ENCODE measurements around the gene TMEM255B.

Gene TMEM255B

GRCh38 chr13:113846636-113847318 lies 87.8 kb downstream of the TMEM255B start:
- peaks cover 31% of the 10 kb centered on the region for H3K4me1 ChIP-seq (ENCODE audit: control insufficient read depth, insufficient read depth, low read depth, low read length)
- H3K9me3 ChIP-seq (ENCODE audit: control insufficient read depth, low read length), result no peaks in the 10 kb centered on the region
- H2BK12ac ChIP-seq (ENCODE audit: low read length in 2 of 2), result no peak overlapping the region
- no peak overlapping the region for H3K14ac ChIP-seq (ENCODE audit: low read length in 2 of 2)
- no peak for DNase-seq
- H3K79me1 ChIP-seq (replicated peaks; ENCODE audit: low read length, poor library complexity, severe bottlenecking), result peaks cover 36% of the 10 kb centered on the region
- peak overlapping the region; percentile 52 for H4K91ac ChIP-seq (ENCODE audit: low read length)
- H3K4ac ChIP-seq (ENCODE audit: low read depth in 1 of 2, low read length in 2 of 2), result no peak overlapping the region
- peaks cover 68 to 81% of the 10 kb centered on the region in 2 experiments for H3K36me3 ChIP-seq (ENCODE audit: control insufficient read depth in 1 of 2, insufficient read depth in 2 of 2, low read depth in 1 of 2, low read length in 2 of 2)
- no peak overlapping the region for H4K8ac ChIP-seq (ENCODE audit: low read length)
- H2AFZ ChIP-seq (ENCODE audit: low read depth, low read length), result no peak overlapping the region
- H2BK120ac ChIP-seq (ENCODE audit: low read depth, low read length), result no peak overlapping the region
- H3K9ac ChIP-seq (ENCODE audit: low read length), result no peak overlapping the region
- no peak overlapping the region for H2BK5ac ChIP-seq (ENCODE audit: low read depth, low read length, poor library complexity, severe bottlenecking)
- WGBS, result 98% methylated on average over 28 of the region's 28 CpGs
- no peaks in the 10 kb centered on the region for H3K27me3 ChIP-seq (ENCODE audit: control insufficient read depth in 1 of 2, insufficient read depth in 1 of 2, low read length in 2 of 2)
- no peak overlapping the region for H2AK5ac ChIP-seq (ENCODE audit: low read length, severe bottlenecking)
- H3K23ac ChIP-seq (ENCODE audit: low read length in 2 of 2), result no peak overlapping the region
- no peak overlapping the region for H3K4me2 ChIP-seq (ENCODE audit: low read length, poor library complexity, severe bottlenecking)
- no peak overlapping the region for H3K4me3 ChIP-seq (ENCODE audit: insufficient read depth in 1 of 2, low read depth in 1 of 2, low read length in 2 of 2)
- H3K27ac ChIP-seq (ENCODE audit: low read length, poor library complexity, severe bottlenecking), result no peak overlapping the region
- H2BK15ac ChIP-seq (ENCODE audit: low read depth, poor library complexity, severe bottlenecking), result no peak overlapping the region
- peak overlapping the region in 1 of 2 experiments; percentile 49 for H3K18ac ChIP-seq (ENCODE audit: low read depth in 1 of 2, low read length in 2 of 2)

GRCh38 chr13:113848020-113848419 lies 89.0 kb downstream of the TMEM255B start:
- Histone ChIP-seq H2BK12ac (ENCODE audit: low read length in 2 of 2) (peak overlapping the region in 1 of 2 experiments; percentile 1), H2AK5ac (ENCODE audit: low read length, severe bottlenecking) (peak overlapping the region; percentile 27), H3K27ac (ENCODE audit: low read length, poor library complexity, severe bottlenecking) (no peak overlapping the region), H2BK120ac (ENCODE audit: low read depth, low read length) (no peak overlapping the region), H2AFZ (ENCODE audit: low read depth, low read length) (no peak overlapping the region), H3K27me3 (ENCODE audit: control insufficient read depth in 1 of 2, insufficient read depth in 1 of 2, low read length in 2 of 2) (no peaks in the 10 kb centered on the region), H3K4me2 (ENCODE audit: low read length, poor library complexity, severe bottlenecking) (no peak overlapping the region), H3K23ac (ENCODE audit: low read length in 2 of 2) (no peak overlapping the region), H3K9me3 (ENCODE audit: control insufficient read depth, low read length) (no peaks in the 10 kb centered on the region), H2BK15ac (ENCODE audit: low read depth, poor library complexity, severe bottlenecking) (no peak overlapping the region), H3K18ac (ENCODE audit: low read depth in 1 of 2, low read length in 2 of 2) (no peak overlapping the region), H3K4me1 (ENCODE audit: control insufficient read depth, insufficient read depth, low read depth, low read length) (peaks cover 39% of the 10 kb centered on the region), H3K4me3 (ENCODE audit: insufficient read depth in 1 of 2, low read depth in 1 of 2, low read length in 2 of 2) (no peak overlapping the region), H4K91ac (ENCODE audit: low read length) (no peak overlapping the region), H3K14ac (ENCODE audit: low read length in 2 of 2) (no peak overlapping the region), H3K4ac (ENCODE audit: low read depth in 1 of 2, low read length in 2 of 2) (no peak overlapping the region), H2BK5ac (ENCODE audit: low read depth, low read length, poor library complexity, severe bottlenecking) (no peak overlapping the region), H3K9ac (ENCODE audit: low read length) (no peak overlapping the region), H3K79me1 (replicated peaks; ENCODE audit: low read length, poor library complexity, severe bottlenecking) (peaks cover 29% of the 10 kb centered on the region), H4K8ac (ENCODE audit: low read length) (no peak overlapping the region), H3K36me3 (ENCODE audit: control insufficient read depth in 1 of 2, insufficient read depth in 2 of 2, low read depth in 1 of 2, low read length in 2 of 2) (peaks cover 68 to 70% of the 10 kb centered on the region in 2 experiments)
- WGBS, result 94% methylated on average over 8 of the region's 8 CpGs
- no peak for DNase-seq

- H2BK15ac ChIP-seq (ENCODE audit: low read depth, poor library complexity, severe bottlenecking), result peak overlapping the region; percentile 66
- peak overlapping the region; percentile 15 for H4K8ac ChIP-seq (ENCODE audit: low read length)
- no peaks in the 10 kb centered on the region for H3K9me3 ChIP-seq (ENCODE audit: control insufficient read depth, low read length)
- H3K36me3 ChIP-seq (ENCODE audit: control insufficient read depth in 1 of 2, insufficient read depth in 2 of 2, low read depth in 1 of 2, low read length in 2 of 2), result peaks cover 64% of the 10 kb centered on the region in 2 experiments
- no peak overlapping the region for H2AFZ ChIP-seq (ENCODE audit: low read depth, low read length)
- 96% methylated on average over 15 of the region's 18 CpGs for WGBS
- H3K4me1 ChIP-seq (ENCODE audit: control insufficient read depth, insufficient read depth, low read depth, low read length), result peaks cover 43% of the 10 kb centered on the region
- peaks cover 24% of the 10 kb centered on the region for H3K79me1 ChIP-seq (replicated peaks; ENCODE audit: low read length, poor library complexity, severe bottlenecking)
- peak overlapping the region; percentile 74 for H2AK5ac ChIP-seq (ENCODE audit: low read length, severe bottlenecking)
- no peak overlapping the region for H3K14ac ChIP-seq (ENCODE audit: low read length in 2 of 2)
- no peak for DNase-seq
- H3K27me3 ChIP-seq (ENCODE audit: control insufficient read depth in 1 of 2, insufficient read depth in 1 of 2, low read length in 2 of 2), result no peaks in the 10 kb centered on the region
- H3K23ac ChIP-seq (ENCODE audit: low read length in 2 of 2), result no peak overlapping the region
- H3K27ac ChIP-seq (ENCODE audit: low read length, poor library complexity, severe bottlenecking), result no peak overlapping the region
- H3K4me3 ChIP-seq (ENCODE audit: insufficient read depth in 1 of 2, low read depth in 1 of 2, low read length in 2 of 2), result no peak overlapping the region
- H2BK5ac ChIP-seq (ENCODE audit: low read depth, low read length, poor library complexity, severe bottlenecking), result no peak overlapping the region
- no peak overlapping the region for H3K4me2 ChIP-seq (ENCODE audit: low read length, poor library complexity, severe bottlenecking)
- no peak overlapping the region for H3K9ac ChIP-seq (ENCODE audit: low read length)
- H2BK120ac ChIP-seq (ENCODE audit: low read depth, low read length), result no peak overlapping the region
- peak overlapping the region in 1 of 2 experiments; percentile 88 for H2BK12ac ChIP-seq (ENCODE audit: low read length in 2 of 2)
- H4K91ac ChIP-seq (ENCODE audit: low read length), result peak overlapping the region; percentile 31
- peak overlapping the region in 1 of 2 experiments; percentile 74 for H3K4ac ChIP-seq (ENCODE audit: low read depth in 1 of 2, low read length in 2 of 2)
- peak overlapping the region in 1 of 2 experiments; percentile 83 for H3K18ac ChIP-seq (ENCODE audit: low read depth in 1 of 2, low read length in 2 of 2)
Measured at GRCh38 chr13:113848431-113849260, 89.6 kb downstream of the TMEM255B start.

GRCh38 chr13:113849546-113849945 lies 90.5 kb downstream of the TMEM255B start:
- Histone ChIP-seq H4K91ac (ENCODE audit: low read length) (no peak overlapping the region), H3K4ac (ENCODE audit: low read depth in 1 of 2, low read length in 2 of 2) (peak overlapping the region in 1 of 2 experiments; percentile 74), H3K14ac (ENCODE audit: low read length in 2 of 2) (no peak overlapping the region), H2BK120ac (ENCODE audit: low read depth, low read length) (no peak overlapping the region), H3K27ac (ENCODE audit: low read length, poor library complexity, severe bottlenecking) (no peak overlapping the region), H2AFZ (ENCODE audit: low read depth, low read length) (no peak overlapping the region), H3K9me3 (ENCODE audit: control insufficient read depth, low read length) (no peaks in the 10 kb centered on the region), H2AK5ac (ENCODE audit: low read length, severe bottlenecking) (no peak overlapping the region), H3K36me3 (ENCODE audit: control insufficient read depth in 1 of 2, insufficient read depth in 2 of 2, low read depth in 1 of 2, low read length in 2 of 2) (peaks cover 55 to 64% of the 10 kb centered on the region in 2 experiments), H4K8ac (ENCODE audit: low read length) (no peak overlapping the region), H3K23ac (ENCODE audit: low read length in 2 of 2) (no peak overlapping the region), H3K4me2 (ENCODE audit: low read length, poor library complexity, severe bottlenecking) (no peak overlapping the region), H3K79me1 (replicated peaks; ENCODE audit: low read length, poor library complexity, severe bottlenecking) (peaks cover 20% of the 10 kb centered on the region), H3K4me3 (ENCODE audit: insufficient read depth in 1 of 2, low read depth in 1 of 2, low read length in 2 of 2) (no peak overlapping the region), H3K9ac (ENCODE audit: low read length) (no peak overlapping the region), H2BK15ac (ENCODE audit: low read depth, poor library complexity, severe bottlenecking) (no peak overlapping the region), H2BK12ac (ENCODE audit: low read length in 2 of 2) (no peak overlapping the region), H3K4me1 (ENCODE audit: control insufficient read depth, insufficient read depth, low read depth, low read length) (peaks cover 46% of the 10 kb centered on the region), H3K18ac (ENCODE audit: low read depth in 1 of 2, low read length in 2 of 2) (no peak overlapping the region), H2BK5ac (ENCODE audit: low read depth, low read length, poor library complexity, severe bottlenecking) (no peak overlapping the region), H3K27me3 (ENCODE audit: control insufficient read depth in 1 of 2, insufficient read depth in 1 of 2, low read length in 2 of 2) (no peaks in the 10 kb centered on the region)
- no peak for DNase-seq
- 96% methylated on average over 2 of the region's 3 CpGs for WGBS
